ENCODE results near the gene F13A1. TPM values are rescaled to one million over a fixed set of nuclear protein-coding genes. Genes with fewer than 3 reads are reported as not detected.

Gene F13A1
- total RNA-seq, 2 experiments from 2014 or later = not detected

DNA sequence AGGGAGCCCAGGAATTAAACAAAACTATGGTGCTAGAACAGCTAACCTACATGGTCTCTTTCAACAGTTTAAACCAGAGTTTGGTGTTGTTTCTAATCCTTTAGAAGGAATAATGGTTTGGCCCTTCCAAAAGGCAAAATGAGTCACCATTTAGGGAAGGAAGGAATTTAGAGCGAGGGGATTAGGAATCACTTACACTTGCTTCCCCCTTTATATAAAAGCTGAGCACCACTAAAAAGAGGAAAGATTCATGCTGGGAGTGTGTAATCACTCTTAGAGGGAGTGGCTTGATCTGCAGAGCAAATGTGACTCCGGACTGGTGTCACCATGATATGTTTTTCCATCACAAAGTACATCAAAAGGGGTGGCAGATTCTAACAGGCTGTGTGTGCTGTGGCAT, 63.6 kb downstream of the F13A1 start:
- no peaks in the 10 kb centered on the region for H3K9me3 Mint-ChIP-seq
- intact Hi-C loops (cut with micrococcal nuclease) = no loop called here
- DNase-seq = no peak
- H3K4me1 Mint-ChIP-seq (ENCODE audit: low read depth) = no peaks in the 10 kb centered on the region
- H3K36me3 Mint-ChIP-seq (ENCODE audit: low read depth) = no peaks in the 10 kb centered on the region
- H3K4me3 Mint-ChIP-seq = no peak overlapping the region
- CTCF ChIA-PET = no interaction called here
- H3K27me3 Mint-ChIP-seq (ENCODE audit: low read depth) = peaks cover 7% of the 10 kb centered on the region
- no peak overlapping the region for H3K27ac Mint-ChIP-seq

DNA sequence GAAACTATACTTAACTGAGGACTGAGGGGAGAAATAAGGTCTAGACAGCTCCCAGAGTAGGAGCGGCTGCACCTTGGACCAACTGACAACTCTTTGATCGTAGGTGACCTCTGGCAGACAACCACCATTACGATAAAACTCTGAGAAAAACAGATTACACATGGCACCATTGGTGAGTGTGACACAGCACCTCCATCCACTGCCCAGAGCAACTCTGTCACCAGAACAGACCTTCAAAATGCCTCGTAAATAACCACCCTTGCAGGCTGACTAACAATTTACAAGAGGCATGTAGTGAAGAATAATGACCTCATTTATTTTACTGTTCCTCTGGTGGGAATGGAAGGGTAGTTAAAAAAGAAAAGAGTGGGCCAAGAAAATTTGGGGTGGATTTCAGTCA, 64.2 kb downstream of the F13A1 start:
- intact Hi-C loops (cut with micrococcal nuclease) = no loop called here
- Mint-ChIP-seq H3K36me3 (ENCODE audit: low read depth) (no peaks in the 10 kb centered on the region), H3K27ac (no peak overlapping the region), H3K27me3 (ENCODE audit: low read depth) (peaks cover 12% of the 10 kb centered on the region), H3K9me3 (no peaks in the 10 kb centered on the region), H3K4me3 (no peak overlapping the region), H3K4me1 (ENCODE audit: low read depth) (no peaks in the 10 kb centered on the region)
- CTCF ChIA-PET = no interaction called here
- no peak for DNase-seq

DNA sequence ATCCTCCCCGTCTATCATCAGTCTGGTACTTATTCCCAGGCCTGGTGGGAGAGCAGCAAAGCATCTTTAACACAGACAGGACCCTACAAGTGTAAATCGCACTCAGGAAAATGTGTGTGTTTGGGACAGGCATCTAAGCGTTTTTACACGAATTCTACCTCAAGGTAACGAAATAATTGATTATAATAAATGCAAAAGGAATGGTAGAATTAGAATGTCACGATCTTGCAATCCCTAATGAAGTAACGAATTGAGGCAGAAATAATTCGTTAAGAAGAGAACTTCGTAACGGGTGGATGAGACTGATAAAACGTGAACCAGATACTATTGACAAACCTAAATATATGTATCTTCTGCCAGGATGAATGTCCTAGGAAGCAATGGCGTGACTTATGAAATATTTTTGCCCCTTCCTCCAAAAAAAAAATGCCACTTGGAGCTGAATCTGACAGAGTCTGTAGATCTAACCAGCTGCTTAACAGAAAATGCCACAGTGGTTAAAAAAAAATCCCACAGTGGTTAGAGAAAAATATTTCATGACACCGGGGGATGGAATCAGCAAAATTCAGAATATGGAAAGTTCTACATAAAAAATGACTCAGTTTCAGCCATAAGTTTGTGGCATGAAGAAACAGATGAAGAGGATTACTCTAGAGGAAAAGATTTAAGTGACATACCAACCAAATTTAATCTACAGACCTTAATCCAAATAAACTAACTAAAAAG, 68.7 kb downstream of the F13A1 start:
- Mint-ChIP-seq H3K27ac (no peak overlapping the region), H3K4me1 (ENCODE audit: low read depth) (no peaks in the 10 kb centered on the region), H3K27me3 (ENCODE audit: low read depth) (peaks cover 30% of the 10 kb centered on the region), H3K9me3 (no peaks in the 10 kb centered on the region), H3K4me3 (no peak overlapping the region), H3K36me3 (ENCODE audit: low read depth) (no peaks in the 10 kb centered on the region)
- no peak for DNase-seq
- intact Hi-C loops (cut with micrococcal nuclease) = no loop called here
- CTCF ChIA-PET = no interaction called here

DNA sequence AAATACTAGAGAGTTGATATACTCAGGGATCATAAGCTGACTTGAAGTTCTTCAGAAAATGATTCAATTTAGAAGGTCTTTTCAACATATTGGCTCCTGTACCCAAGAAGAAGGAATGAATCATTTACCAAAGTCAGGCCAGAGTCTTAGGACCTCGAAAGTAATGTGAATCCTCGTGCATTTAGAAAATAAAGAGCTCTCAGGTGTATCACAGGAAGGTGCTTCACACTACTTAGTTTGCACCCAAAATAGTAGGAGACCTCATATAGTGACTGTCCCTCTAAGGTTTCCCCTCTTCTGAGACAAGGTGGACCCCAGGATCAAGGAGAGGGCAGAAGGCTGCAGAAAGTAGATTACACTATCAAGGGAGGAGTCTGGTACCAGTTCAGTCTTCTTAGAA, 71.8 kb downstream of the F13A1 start:
- Mint-ChIP-seq H3K36me3 (ENCODE audit: low read depth) (no peaks in the 10 kb centered on the region), H3K27me3 (ENCODE audit: low read depth) (peaks cover 24% of the 10 kb centered on the region), H3K9me3 (no peaks in the 10 kb centered on the region), H3K27ac (no peak overlapping the region), H3K4me1 (ENCODE audit: low read depth) (no peaks in the 10 kb centered on the region), H3K4me3 (no peak overlapping the region)
- intact Hi-C loops (cut with micrococcal nuclease) = no loop called here
- CTCF ChIA-PET = no interaction called here
- DNase-seq = no peak

DNA sequence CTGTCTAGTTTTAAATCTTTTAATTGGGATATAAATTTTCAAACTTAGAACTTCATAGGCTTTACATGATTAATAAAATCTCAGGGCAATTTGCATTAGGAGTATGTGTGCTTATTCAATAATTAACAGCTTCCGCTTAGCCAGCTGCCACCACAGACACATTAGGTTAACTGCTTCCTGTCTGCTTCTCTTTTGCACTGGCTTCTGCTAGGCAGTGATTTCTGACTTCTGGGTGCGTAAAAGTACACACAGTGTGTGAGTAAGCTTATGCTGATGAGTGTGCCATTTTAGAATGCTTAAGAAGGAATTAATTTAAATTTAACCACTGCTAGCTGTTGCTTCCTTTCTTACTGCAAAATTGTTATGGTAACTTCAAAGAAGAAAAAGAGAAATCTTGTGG, 73.9 kb downstream of the F13A1 start:
- Mint-ChIP-seq H3K27me3 (ENCODE audit: low read depth) (peaks cover 22% of the 10 kb centered on the region), H3K9me3 (no peaks in the 10 kb centered on the region), H3K36me3 (ENCODE audit: low read depth) (no peaks in the 10 kb centered on the region), H3K4me1 (ENCODE audit: low read depth) (no peaks in the 10 kb centered on the region), H3K4me3 (no peak overlapping the region), H3K27ac (no peak overlapping the region)
- no peak for DNase-seq
- intact Hi-C loops (cut with micrococcal nuclease) = no loop called here
- CTCF ChIA-PET = no interaction called here

DNA sequence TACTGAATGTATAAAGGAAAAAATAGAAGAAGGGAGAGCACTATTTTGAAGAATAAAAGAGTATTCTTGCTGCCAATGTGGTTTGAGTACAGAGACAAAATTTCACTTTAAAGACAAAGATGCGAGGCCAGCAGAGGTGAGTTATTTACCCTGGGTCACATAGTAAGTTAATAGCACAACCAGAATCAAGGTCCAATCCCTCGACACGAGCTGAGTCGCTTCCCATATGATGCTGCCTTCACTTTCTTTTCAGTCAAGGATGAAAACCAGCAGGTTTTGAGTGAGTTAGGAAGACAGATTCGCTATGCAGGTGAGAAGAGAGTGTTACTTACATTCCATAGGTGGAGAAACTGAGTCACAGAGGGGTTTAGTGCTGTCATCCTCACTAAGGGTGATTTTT, 75.8 kb downstream of the F13A1 start:
- Mint-ChIP-seq H3K4me1 (ENCODE audit: low read depth) (no peaks in the 10 kb centered on the region), H3K9me3 (no peaks in the 10 kb centered on the region), H3K36me3 (ENCODE audit: low read depth) (no peaks in the 10 kb centered on the region), H3K4me3 (no peak overlapping the region), H3K27me3 (ENCODE audit: low read depth) (peaks cover 16% of the 10 kb centered on the region), H3K27ac (no peak overlapping the region)
- DNase-seq = no peak
- CTCF ChIA-PET = no interaction called here
- intact Hi-C loops (cut with micrococcal nuclease) = no loop called here

DNA sequence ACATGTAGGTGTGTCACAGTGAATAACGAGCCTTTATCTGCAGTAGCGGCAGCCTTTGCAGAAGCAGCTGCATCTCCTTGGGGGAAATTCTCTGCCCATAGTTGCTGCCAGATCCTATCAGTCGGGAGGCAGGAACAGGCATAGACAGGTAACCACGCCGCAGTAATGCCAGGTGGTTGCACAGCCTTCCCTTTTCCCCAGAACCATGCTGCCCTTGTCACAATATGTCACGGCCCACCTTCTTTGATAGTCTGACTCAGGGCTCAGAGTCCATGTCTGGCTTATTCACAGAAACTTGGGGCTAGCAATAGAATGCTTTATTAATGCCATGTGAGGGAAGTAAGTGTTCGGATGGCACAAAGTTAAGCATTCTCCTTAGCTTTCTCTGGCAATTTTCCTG, 76.6 kb downstream of the F13A1 start:
- no peaks in the 10 kb centered on the region for H3K4me1 Mint-ChIP-seq (ENCODE audit: low read depth)
- H3K36me3 Mint-ChIP-seq (ENCODE audit: low read depth) = no peaks in the 10 kb centered on the region
- peaks cover 12% of the 10 kb centered on the region for H3K27me3 Mint-ChIP-seq (ENCODE audit: low read depth)
- no peak for DNase-seq
- no peak overlapping the region for H3K27ac Mint-ChIP-seq
- no peak overlapping the region for H3K4me3 Mint-ChIP-seq
- no peaks in the 10 kb centered on the region for H3K9me3 Mint-ChIP-seq
- intact Hi-C loops (cut with micrococcal nuclease) = no loop called here
- CTCF ChIA-PET = no interaction called here

DNA sequence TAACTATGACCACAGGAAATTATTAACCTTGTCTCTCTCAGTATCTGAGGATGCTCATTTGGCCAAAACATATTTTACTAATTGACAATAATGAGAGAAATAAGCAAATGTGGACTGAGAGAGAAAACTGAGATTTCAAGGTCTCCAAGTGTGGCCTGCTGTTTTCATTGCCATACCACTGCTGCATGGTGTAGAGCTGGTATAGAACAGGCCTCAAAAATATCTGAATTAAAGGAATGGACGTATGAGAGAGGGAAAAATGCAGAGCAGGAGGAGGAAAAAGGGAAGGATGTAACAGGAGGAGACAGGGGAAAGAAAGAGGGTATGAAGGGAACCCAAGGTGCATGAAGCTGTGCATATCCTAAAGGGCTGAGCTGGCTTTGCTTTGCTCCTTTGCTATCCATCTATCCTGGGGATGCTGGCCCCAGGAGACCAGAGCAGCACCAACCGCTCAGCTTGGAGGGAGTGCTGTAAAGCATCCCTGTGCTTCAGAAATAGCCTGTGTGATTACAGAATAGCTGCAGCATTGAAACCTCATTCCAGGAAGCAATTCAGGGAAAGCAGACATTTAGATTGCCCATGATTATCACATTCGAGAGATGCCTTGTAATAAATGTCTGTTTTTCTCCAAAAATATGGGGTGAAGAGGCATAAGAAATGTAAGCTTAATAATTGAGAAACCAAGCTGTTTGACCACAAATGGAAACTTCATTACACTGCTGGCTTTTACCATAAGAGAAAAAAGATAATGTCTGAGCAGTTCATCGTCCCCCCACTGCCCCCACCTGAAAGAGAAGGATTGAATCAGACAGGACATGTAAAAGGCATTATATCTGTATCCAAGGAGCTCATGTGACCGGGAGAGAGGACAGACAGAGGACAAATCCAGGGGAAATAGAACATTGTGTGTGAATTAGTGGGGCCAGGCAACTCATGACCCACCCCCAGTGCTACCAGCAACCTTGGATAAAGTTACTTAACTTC, 80.6 kb downstream of the F13A1 start:
- no peaks in the 10 kb centered on the region for H3K4me1 Mint-ChIP-seq (ENCODE audit: low read depth)
- H3K9me3 Mint-ChIP-seq = no peaks in the 10 kb centered on the region
- CTCF ChIA-PET = interaction anchor here (1.1 kb wide), 1 partner anchor 1744 kb away, joined by 3 read pairs; no protein-coding TSS in a partner anchor
- no peak overlapping the region for H3K27ac Mint-ChIP-seq
- no peaks in the 10 kb centered on the region for H3K36me3 Mint-ChIP-seq (ENCODE audit: low read depth)
- DNase-seq = no peak
- intact Hi-C loops (cut with micrococcal nuclease) = no loop called here
- H3K27me3 Mint-ChIP-seq (ENCODE audit: low read depth) = peaks cover 17% of the 10 kb centered on the region
- no peak overlapping the region for H3K4me3 Mint-ChIP-seq

DNA sequence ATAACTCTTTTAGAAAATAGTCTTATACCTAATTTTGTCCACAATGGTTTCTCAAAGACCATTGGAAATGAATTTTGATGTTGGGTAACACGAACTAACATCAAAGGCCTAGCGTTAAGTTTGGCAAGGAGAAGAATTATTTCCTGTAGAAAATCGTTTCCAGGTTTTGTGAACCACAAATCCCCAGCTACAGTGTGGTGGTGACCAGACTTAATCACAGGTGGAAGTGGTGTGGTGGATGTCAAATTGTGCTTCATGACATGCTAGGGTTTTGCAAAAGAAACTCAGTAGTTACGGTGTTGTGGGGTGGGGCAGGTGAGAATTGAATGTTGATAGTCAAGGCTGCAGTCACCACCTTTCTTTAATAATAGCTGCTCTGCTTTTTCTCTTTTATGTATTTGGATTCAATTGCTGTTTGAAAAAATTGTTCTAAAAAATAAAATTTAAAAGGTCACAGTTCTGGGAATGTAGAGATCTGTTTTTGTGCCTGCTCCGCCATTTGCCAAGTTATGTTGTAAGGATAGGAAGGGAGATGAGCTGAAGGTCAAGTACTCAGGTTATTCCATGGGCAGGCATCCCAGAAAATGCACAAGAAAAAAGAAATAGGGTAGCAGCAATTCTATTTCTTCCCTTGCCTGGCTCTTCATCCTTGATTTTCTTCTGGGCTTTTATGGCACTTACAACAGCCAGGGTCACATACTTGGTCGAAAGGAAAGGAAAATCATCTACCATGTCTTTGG, 83.6 kb downstream of the F13A1 start:
- intact Hi-C loops (cut with micrococcal nuclease) = no loop called here
- Mint-ChIP-seq H3K36me3 (ENCODE audit: low read depth) (no peaks in the 10 kb centered on the region), H3K9me3 (no peaks in the 10 kb centered on the region), H3K27me3 (ENCODE audit: low read depth) (peaks cover 14% of the 10 kb centered on the region), H3K4me1 (ENCODE audit: low read depth) (no peaks in the 10 kb centered on the region), H3K27ac (no peak overlapping the region), H3K4me3 (no peak overlapping the region)
- no peak for DNase-seq
- CTCF ChIA-PET = no interaction called here

DNA sequence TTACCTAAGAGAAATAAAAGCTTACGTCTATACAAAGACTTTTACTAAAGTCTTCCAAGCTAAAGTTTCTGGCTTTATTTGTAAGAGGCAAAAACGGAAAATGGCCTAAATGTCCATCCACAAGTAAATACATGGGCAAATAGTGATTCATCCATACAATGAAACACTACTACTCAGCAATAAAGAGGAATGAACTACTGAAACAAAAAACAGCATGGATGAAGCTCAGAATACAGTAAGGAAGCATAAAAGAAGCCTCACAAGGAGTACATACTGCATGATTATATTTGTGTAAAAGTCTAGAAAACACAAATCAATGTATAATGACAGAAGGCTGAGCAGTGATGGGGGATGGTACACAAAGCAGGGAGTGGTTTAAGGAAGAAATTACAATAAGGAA, 84.7 kb downstream of the F13A1 start:
- Mint-ChIP-seq H3K4me3 (no peak overlapping the region), H3K27ac (no peak overlapping the region), H3K36me3 (ENCODE audit: low read depth) (no peaks in the 10 kb centered on the region), H3K27me3 (ENCODE audit: low read depth) (peaks cover 25% of the 10 kb centered on the region), H3K9me3 (no peaks in the 10 kb centered on the region), H3K4me1 (ENCODE audit: low read depth) (no peaks in the 10 kb centered on the region)
- CTCF ChIA-PET = no interaction called here
- intact Hi-C loops (cut with micrococcal nuclease) = no loop called here
- no peak for DNase-seq

DNA sequence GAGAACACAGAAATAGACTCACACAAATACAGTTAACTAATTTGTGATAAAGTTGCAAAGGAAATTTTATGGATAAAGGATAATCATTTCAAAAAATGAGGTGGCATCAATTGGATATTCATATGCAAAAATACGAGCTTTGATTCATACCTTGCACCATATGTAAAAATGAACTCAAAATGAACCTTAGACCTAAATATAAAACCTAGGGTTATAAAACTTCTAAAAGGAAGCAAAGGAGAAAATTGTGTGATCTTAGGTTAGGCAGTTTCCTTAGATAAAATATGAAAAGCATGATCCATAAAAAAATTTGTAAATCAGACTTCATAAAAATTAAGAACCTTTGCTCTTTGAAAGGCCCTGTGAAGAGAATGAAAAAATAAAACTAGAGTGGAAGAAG, 85.5 kb downstream of the F13A1 start:
- H3K4me3 Mint-ChIP-seq = no peak overlapping the region
- DNase-seq = no peak
- no peaks in the 10 kb centered on the region for H3K36me3 Mint-ChIP-seq (ENCODE audit: low read depth)
- no peaks in the 10 kb centered on the region for H3K9me3 Mint-ChIP-seq
- H3K4me1 Mint-ChIP-seq (ENCODE audit: low read depth) = no peaks in the 10 kb centered on the region
- H3K27me3 Mint-ChIP-seq (ENCODE audit: low read depth) = peaks cover 22% of the 10 kb centered on the region
- H3K27ac Mint-ChIP-seq = no peak overlapping the region
- CTCF ChIA-PET = no interaction called here
- intact Hi-C loops (cut with micrococcal nuclease) = no loop called here

DNA sequence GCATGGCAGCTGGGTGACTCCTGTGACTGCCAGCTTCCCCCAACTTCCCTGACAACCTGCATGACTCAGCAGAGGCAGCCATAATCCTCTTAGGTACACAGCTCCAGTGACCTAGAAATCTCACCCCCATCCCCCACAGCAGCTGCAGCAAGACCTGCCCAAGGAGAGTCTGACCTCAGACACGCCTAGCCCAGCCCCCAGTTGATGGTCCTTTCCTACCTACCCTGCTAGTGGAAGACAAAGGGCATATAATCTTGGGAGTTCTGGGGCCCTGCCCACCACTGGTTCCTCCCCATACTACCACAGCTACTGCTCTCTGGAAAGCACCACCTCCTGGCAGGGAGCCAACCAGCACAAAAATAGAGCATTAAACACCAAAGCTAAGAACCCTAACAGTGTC, 90.2 kb downstream of the F13A1 start:
- CTCF ChIA-PET = interaction anchor here (0.7 kb wide), 1 partner anchor 23 kb away, joined by 4 read pairs; no protein-coding TSS in a partner anchor
- Mint-ChIP-seq H3K36me3 (ENCODE audit: low read depth) (no peaks in the 10 kb centered on the region), H3K27ac (no peak overlapping the region), H3K4me1 (ENCODE audit: low read depth) (no peaks in the 10 kb centered on the region), H3K9me3 (no peaks in the 10 kb centered on the region), H3K27me3 (ENCODE audit: low read depth) (peaks cover 17% of the 10 kb centered on the region), H3K4me3 (no peak overlapping the region)
- intact Hi-C loops (cut with micrococcal nuclease) = no loop called here
- no peak for DNase-seq
